ENCODE data around the gene ATXN2.
"Not testable (repeated sequence)": the region's sequence is repeated elsewhere in the genome, so short reads cannot be mapped to it uniquely, and the experiment has no call there.

Gene ATXN2

GRCh38 chr12:111570084-111570961, 28.8 kb downstream of the ATXN2 start:
- DNase-seq (ENCODE audit: low read depth), result peak; percentile 77

GRCh38 chr12:111569363-111570083, 29.6 kb downstream of the ATXN2 start:
- DNase-seq (ENCODE audit: low read depth), result no peak

GRCh38 chr12:111560844-111561243, 38.3 kb downstream of the ATXN2 start:
- not testable (repeated sequence) for DNase-seq (ENCODE audit: low read depth)

GRCh38 chr12:111558107-111558376, 41.1 kb downstream of the ATXN2 start:
- no peak for DNase-seq (ENCODE audit: low read depth)

GRCh38 chr12:111557271-111558106, 41.6 kb downstream of the ATXN2 start:
- DNase-seq (ENCODE audit: low read depth), result peak; percentile 30

GRCh38 chr12:111556676-111557075, 42.4 kb downstream of the ATXN2 start:
- DNase-seq (ENCODE audit: low read depth), result no peak

- not testable (repeated sequence) for DNase-seq (ENCODE audit: low read depth)
Measured at GRCh38 chr12:111555313-111555712, 43.8 kb downstream of the ATXN2 start.

GRCh38 chr12:111546758-111547383, 52.2 kb downstream of the ATXN2 start:
- no peak for DNase-seq (ENCODE audit: low read depth)

- no peak for DNase-seq (ENCODE audit: low read depth)
Measured at GRCh38 chr12:111546171-111546570, 52.9 kb downstream of the ATXN2 start.

GRCh38 chr12:111544032-111544431, 55.1 kb downstream of the ATXN2 start:
- DNase-seq (ENCODE audit: low read depth), result no peak

GRCh38 chr12:111532751-111533150, 66.4 kb downstream of the ATXN2 start:
- no peak for DNase-seq (ENCODE audit: low read depth)

- peak; percentile 17 for DNase-seq (ENCODE audit: low read depth)
Measured at GRCh38 chr12:111529424-111530368, 69.4 kb downstream of the ATXN2 start.

- DNase-seq (ENCODE audit: low read depth), result no peak
Measured at GRCh38 chr12:111523587-111524167, 75.4 kb downstream of the ATXN2 start.

GRCh38 chr12:111521801-111522200, 77.3 kb downstream of the ATXN2 start:
- no peak for DNase-seq (ENCODE audit: low read depth)

GRCh38 chr12:111519937-111520336, 79.2 kb downstream of the ATXN2 start:
- no peak for DNase-seq (ENCODE audit: low read depth)

GRCh38 chr12:111519083-111519482, 80.0 kb downstream of the ATXN2 start:
- DNase-seq (ENCODE audit: low read depth), result no peak

GRCh38 chr12:111507719-111508118, 91.4 kb downstream of the ATXN2 start:
- not testable (repeated sequence) for DNase-seq (ENCODE audit: low read depth)

GRCh38 chr12:111507258-111507657, 91.9 kb downstream of the ATXN2 start:
- DNase-seq (ENCODE audit: low read depth), result not testable (repeated sequence)

GRCh38 chr12:111506260-111506659, 92.9 kb downstream of the ATXN2 start:
- no peak for DNase-seq (ENCODE audit: low read depth)

GRCh38 chr12:111505601-111506036, 93.5 kb downstream of the ATXN2 start:
- DNase-seq (ENCODE audit: low read depth), result no peak

Measured in HS-27A (cell line).